Naive thymus-derived CD4-positive, alpha-beta T cell (primary cell): Measurements from ENCODE around the gene MYBPH. TPM values are rescaled to one million over a fixed set of nuclear protein-coding genes. Genes with fewer than 3 reads are reported as not detected.
A peak's percentile ranks its signal among the peaks of the same experiment; 100 is the strongest.

Experiments used
- ATAC-seq: fragments of 150-1000 bp; cut with Tn5 transposase; 2 replicates; pipeline ENCODE4 v1.10.0; 2021; ENCODE audit warnings: mild to moderate bottlenecking, moderate library complexity
- CTCF ChIA-PET: fragments of 350-600 bp; sonication (Branson Sonifier 250); formaldehyde crosslinking; loops from one replicate; lab custom pipeline; 2021; ENCODE audit warnings: antibody characterized with exemption; lab: Charles Lee
- POLR2A ChIA-PET: fragments of 350-600 bp; sonication (Branson Sonifier 250); formaldehyde crosslinking; loops from one replicate; lab custom pipeline; 2021; ENCODE audit warnings: antibody characterized with exemption, inconsistent platforms; lab: Charles Lee
- DNase-seq, 9 donors: peaks; one replicate each; pipeline versions ENCODE4 v3.0.0 to v3.0.0-alpha.2; 2020 to 2022; ENCODE audit warnings: mixed read lengths in 1 of 9
- H3K27ac ChIP-seq: one replicate; pipeline ENCODE4 v1.7.0; 2013; ENCODE audit warnings: mild to moderate bottlenecking, low read depth, low read length, moderate library complexity
- H3K27me3 ChIP-seq, 2 donors: one replicate each; pipeline ENCODE4 v1.7.0; 2013; ENCODE audit warnings: low read length in 2 of 2, mild to moderate bottlenecking in 2 of 2, moderate library complexity in 2 of 2; ENCODE audit not compliant: control insufficient read depth in 2 of 2, insufficient read depth in 2 of 2
- H3K36me3 ChIP-seq, 3 experiments: 1 replicate in 2 of 3; 2 replicates in 1 of 3; pipeline ENCODE4 v1.7.0; 2013; ENCODE audit warnings: low read length in 3 of 3, mild to moderate bottlenecking in 3 of 3, moderate library complexity in 1 of 3; ENCODE audit not compliant: insufficient read depth in 3 of 3, control insufficient read depth in 2 of 3
- H3K4me1 ChIP-seq, 2 donors: one replicate each; pipeline ENCODE4 v1.7.0; 2013; ENCODE audit warnings: low read length in 2 of 2, mild to moderate bottlenecking in 2 of 2, moderate library complexity in 1 of 2; ENCODE audit not compliant: control insufficient read depth in 2 of 2, insufficient read depth in 2 of 2
- H3K4me3 ChIP-seq: 2 replicates; pipeline ENCODE4 v1.7.0; 2013; ENCODE audit warnings: mild to moderate bottlenecking, low read length
- H3K9me3 ChIP-seq, 3 experiments: 1 replicate in 2 of 3; 2 replicates in 1 of 3; pipeline ENCODE4 v1.7.0; 2013; ENCODE audit warnings: low read length in 3 of 3; ENCODE audit not compliant: control insufficient read depth in 2 of 3
- H3K27ac Mint-ChIP-seq, 9 donors: one replicate each; pipeline ENCODE4 v1.8.0; 2020 to 2022; ENCODE audit warnings: mixed read lengths in 9 of 9, mild to moderate bottlenecking in 8 of 9, moderate library complexity in 5 of 9, inconsistent platforms in 2 of 9
- H3K27me3 Mint-ChIP-seq, 5 donors: one replicate each; pipeline ENCODE4 v1.8.0; 2021 to 2022; ENCODE audit warnings: mixed read lengths in 5 of 5, mild to moderate bottlenecking in 1 of 5
- H3K36me3 Mint-ChIP-seq, 5 donors: one replicate each; pipeline ENCODE4 v1.8.0; 2020 to 2022; ENCODE audit warnings: mixed read lengths in 5 of 5, mild to moderate bottlenecking in 3 of 5, inconsistent platforms in 1 of 5
- H3K4me1 Mint-ChIP-seq, 7 donors: one replicate each; pipeline ENCODE4 v1.8.0; 2020 to 2022; ENCODE audit warnings: mixed read lengths in 7 of 7, mild to moderate bottlenecking in 3 of 7, inconsistent platforms in 1 of 7
- H3K4me3 Mint-ChIP-seq, 10 donors: one replicate each; pipeline ENCODE4 v1.8.0; 2020 to 2022; ENCODE audit warnings: mild to moderate bottlenecking in 10 of 10, mixed read lengths in 10 of 10, moderate library complexity in 6 of 10, inconsistent platforms in 2 of 10
- H3K9me3 Mint-ChIP-seq, 11 donors: one replicate each; pipeline ENCODE4 v1.8.0; 2020 to 2022; ENCODE audit warnings: mixed read lengths in 11 of 11, mild to moderate bottlenecking in 4 of 11, inconsistent platforms in 1 of 11, moderate library complexity in 1 of 11
- intact Hi-C, 2 donors: fragments of 100-400 bp; cut with micrococcal nuclease; formaldehyde crosslinking; loops; one replicate each; pipeline ENCODE4 v1.15.1; 2023
- polyA plus RNA-seq, 2 donors: library from polyadenylated mRNA; unstranded; fragments of 300-500 nt; fragmentation: Illumina TruSeq; gene quantifications; one replicate each; pipeline ENCODE4 v1.2.3, GENCODE V29; 2021
- total RNA-seq, 6 experiments: library from RNA in 5 of 6; stranded (reverse) in 5 of 6; gene quantifications; 1 replicate in 5 of 6; 2 replicates in 1 of 6; pipeline ENCODE4 v1.2.3 and lab custom pipeline; 2021 to 2026

MYBPH gene
- total and polyA plus RNA-seq, 7 experiments from 2014 or later, result not detected

GRCh38 chr1:203158960-203159665, 16.5 kb downstream of the MYBPH start:
- ATAC-seq (no peak), DNase-seq (no peak)
- Mint-ChIP-seq H3K4me3 (no peak overlapping the region), H3K27ac (no peak overlapping the region), H3K9me3 (peaks cover 0 to 21% (median 6%) of the 10 kb centered on the region in 11 donors), H3K36me3 (peaks cover 0 to 9% (median 0%) of the 10 kb centered on the region in 5 donors), H3K27me3 (peaks cover 0 to 33% (median 19%) of the 10 kb centered on the region in 5 donors), H3K4me1 (peaks cover 0 to 1% (median 0%) of the 10 kb centered on the region in 7 donors)
- ChIA-PET POLR2A (no interaction called here), CTCF (no interaction called here)
- Histone ChIP-seq H3K4me3 (no peak overlapping the region), H3K36me3 (no peaks in the 10 kb centered on the region), H3K27me3 (peaks cover 0 to 3% of the 10 kb centered on the region in 2 donors), H3K9me3 (no peaks in the 10 kb centered on the region), H3K4me1 (no peaks in the 10 kb centered on the region), H3K27ac (no peak overlapping the region)
- intact Hi-C loops, result no loop called here

DNA sequence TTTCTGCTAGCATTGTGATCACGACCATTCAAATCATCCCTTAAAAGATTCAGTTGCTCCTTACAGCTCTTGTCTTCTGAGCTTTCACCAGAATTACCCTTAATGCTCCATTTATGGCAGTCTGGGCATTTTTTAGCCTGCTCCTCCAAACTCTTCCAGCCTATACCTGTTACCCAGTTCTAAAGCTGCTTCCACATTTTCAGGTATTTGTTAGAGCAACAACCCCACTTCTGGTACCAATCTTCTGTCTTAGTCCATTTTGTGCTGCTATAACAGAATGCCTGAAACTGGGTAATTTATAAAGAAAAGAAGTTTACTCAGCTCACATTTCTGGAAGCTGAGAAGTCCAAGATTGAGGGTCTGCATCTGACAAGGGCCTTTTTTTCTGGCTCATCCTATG, 17.2 kb downstream of the MYBPH start:
- Mint-ChIP-seq H3K36me3 (peaks cover 0 to 9% (median 0%) of the 10 kb centered on the region in 5 donors), H3K4me3 (no peak overlapping the region), H3K27ac (no peak overlapping the region), H3K9me3 (peaks cover 0 to 21% (median 6%) of the 10 kb centered on the region in 11 donors), H3K27me3 (peaks cover 0 to 31% (median 14%) of the 10 kb centered on the region in 5 donors), H3K4me1 (peaks cover 0 to 1% (median 0%) of the 10 kb centered on the region in 7 donors)
- Histone ChIP-seq H3K27ac (no peak overlapping the region), H3K9me3 (no peaks in the 10 kb centered on the region), H3K36me3 (no peaks in the 10 kb centered on the region), H3K4me3 (no peak overlapping the region), H3K4me1 (no peaks in the 10 kb centered on the region), H3K27me3 (peaks cover 0 to 3% of the 10 kb centered on the region in 2 donors)
- ATAC-seq (no peak), DNase-seq (no peak)
- CTCF ChIA-PET, result no interaction called here
- POLR2A ChIA-PET, result no interaction called here
- intact Hi-C loops, result no loop called here

DNA sequence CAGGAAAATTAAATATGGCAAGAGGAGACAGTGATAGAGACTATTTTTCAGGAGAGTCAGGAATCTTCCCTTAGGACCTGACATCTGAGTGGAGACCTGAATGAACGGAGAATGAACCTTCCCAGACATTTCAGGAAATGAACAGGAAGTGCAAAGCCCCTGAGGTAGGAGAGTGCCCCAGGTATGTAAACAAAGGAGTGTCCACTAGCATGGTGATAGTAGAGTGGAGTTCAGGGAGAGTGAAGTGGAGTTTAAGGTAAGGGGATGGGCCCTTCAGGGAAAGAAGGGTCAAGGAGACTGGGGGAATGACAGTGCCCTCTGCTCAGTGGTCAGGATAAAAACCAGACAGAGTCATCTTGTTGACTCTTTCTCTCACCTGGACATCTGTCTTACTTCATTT, 19.3 kb downstream of the MYBPH start:
- peaks cover 0 to 9% (median 0%) of the 10 kb centered on the region in 5 donors for H3K36me3 Mint-ChIP-seq
- ATAC-seq, result no peak
- Histone ChIP-seq H3K4me3 (no peak overlapping the region), H3K27me3 (peaks cover 0 to 3% of the 10 kb centered on the region in 2 donors), H3K9me3 (no peaks in the 10 kb centered on the region), H3K27ac (no peak overlapping the region), H3K4me1 (no peaks in the 10 kb centered on the region), H3K36me3 (no peaks in the 10 kb centered on the region)
- H3K27me3 Mint-ChIP-seq, result peaks cover 0 to 18% (median 5%) of the 10 kb centered on the region in 5 donors
- H3K27ac Mint-ChIP-seq, result no peak overlapping the region
- intact Hi-C loops, result no loop called here
- no peak overlapping the region for H3K4me3 Mint-ChIP-seq
- peaks cover 0 to 21% (median 6%) of the 10 kb centered on the region in 11 donors for H3K9me3 Mint-ChIP-seq
- DNase-seq, result no peak
- POLR2A ChIA-PET, result no interaction called here
- CTCF ChIA-PET, result no interaction called here
- H3K4me1 Mint-ChIP-seq, result peaks cover 0 to 1% (median 0%) of the 10 kb centered on the region in 7 donors

GRCh38 chr1:203153989-203154821, 21.4 kb downstream of the MYBPH start:
- DNase-seq (no peak), ATAC-seq (no peak)

DNA sequence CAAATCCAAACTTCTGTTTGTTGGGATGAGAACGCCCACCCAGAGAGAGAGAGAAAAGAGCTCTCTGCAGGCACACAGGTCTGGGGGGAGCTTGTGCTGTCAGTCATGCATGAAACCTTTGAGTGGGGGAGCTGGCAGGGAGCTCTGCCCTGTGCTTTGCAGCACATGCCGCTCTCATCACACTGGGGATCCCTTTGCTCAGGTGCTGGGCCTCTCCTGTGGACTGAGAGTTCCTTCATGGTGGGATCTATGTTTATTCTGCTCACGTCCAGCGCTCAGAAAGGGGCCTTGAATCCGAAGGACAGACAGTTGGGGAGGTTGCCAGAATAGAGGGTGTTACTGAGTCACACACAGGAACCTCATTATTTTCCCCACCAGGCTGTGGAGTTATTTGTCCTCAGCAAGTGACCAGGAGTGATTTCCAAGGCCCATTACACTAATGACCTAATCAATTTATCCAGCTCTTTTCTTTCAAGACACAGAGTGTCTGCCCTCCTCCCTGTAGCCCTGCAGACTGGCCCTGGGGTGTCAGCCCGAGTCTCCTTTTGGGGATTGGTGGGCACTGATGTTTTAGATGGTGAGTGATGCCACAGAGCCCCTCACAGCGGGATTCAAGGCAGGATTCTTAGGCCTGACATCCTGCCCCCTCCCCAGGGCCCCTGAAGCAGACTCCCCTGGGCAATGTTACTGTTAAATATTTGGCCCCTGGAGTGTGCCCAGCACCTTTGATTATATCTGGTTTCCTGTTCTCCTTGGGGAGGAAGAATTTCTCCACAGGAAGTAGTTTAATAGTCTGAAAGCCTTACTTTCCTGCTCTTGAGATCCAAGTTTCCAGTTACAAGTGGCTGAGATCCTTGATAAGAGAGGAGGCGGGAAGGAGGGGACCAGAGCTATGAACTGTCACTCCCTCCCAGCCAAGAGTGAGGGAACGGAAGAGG, 22.3 kb downstream of the MYBPH start:
- no peaks in the 10 kb centered on the region for H3K36me3 ChIP-seq
- Mint-ChIP-seq H3K4me1 (no peaks in the 10 kb centered on the region), H3K9me3 (peaks cover 0 to 7% (median 1%) of the 10 kb centered on the region in 11 donors), H3K4me3 (no peak overlapping the region), H3K27me3 (peaks cover 0 to 18% (median 5%) of the 10 kb centered on the region in 5 donors), H3K27ac (peak overlapping the region in 1 of 9 donors; percentile 47), H3K36me3 (peaks cover 0 to 4% (median 0%) of the 10 kb centered on the region in 5 donors)
- no peaks in the 10 kb centered on the region for H3K9me3 ChIP-seq
- CTCF ChIA-PET, result interaction anchor here (0.8 kb wide), 1 partner anchor 14 kb away, joined by 3 read pairs; no protein-coding TSS in a partner anchor
- ATAC-seq (no peak), DNase-seq (no peak)
- POLR2A ChIA-PET, result no interaction called here
- H3K4me1 ChIP-seq, result no peaks in the 10 kb centered on the region
- peaks cover 0 to 3% of the 10 kb centered on the region in 2 donors for H3K27me3 ChIP-seq
- no peak overlapping the region for H3K27ac ChIP-seq
- H3K4me3 ChIP-seq, result no peak overlapping the region
- intact Hi-C loops, result no loop called here

More at GRCh38 chr1:203153989-203154821, 21.4 kb downstream of the MYBPH start:
- H3K27me3 ChIP-seq, result peaks cover 0 to 3% of the 10 kb centered on the region in 2 donors
- peak overlapping the region in 1 of 9 donors; percentile 47 for H3K27ac Mint-ChIP-seq
- no peak overlapping the region for H3K4me3 ChIP-seq
- no peak overlapping the region for H3K4me3 Mint-ChIP-seq
- no peaks in the 10 kb centered on the region for H3K9me3 ChIP-seq
- CTCF ChIA-PET, result interaction anchor here (0.8 kb wide), 1 partner anchor 13 kb away, joined by 3 read pairs; no protein-coding TSS in a partner anchor
- intact Hi-C loops, result no loop called here
- H3K4me1 ChIP-seq, result no peaks in the 10 kb centered on the region
- H3K27me3 Mint-ChIP-seq, result peaks cover 0 to 18% (median 5%) of the 10 kb centered on the region in 5 donors
- no peaks in the 10 kb centered on the region for H3K36me3 ChIP-seq
- peaks cover 0 to 9% (median 0%) of the 10 kb centered on the region in 5 donors for H3K36me3 Mint-ChIP-seq
- no peaks in the 10 kb centered on the region for H3K4me1 Mint-ChIP-seq
- POLR2A ChIA-PET, result no interaction called here
- H3K9me3 Mint-ChIP-seq, result peaks cover 0 to 16% (median 3%) of the 10 kb centered on the region in 11 donors
- no peak overlapping the region for H3K27ac ChIP-seq
